Vagina (tissue), 2 donors: ENCODE data around the gene DCTD. TPM values are rescaled to one million over a fixed set of nuclear protein-coding genes. Genes with fewer than 3 reads are reported as not detected.

Source experiments
- DNase-seq, 2 donors: peaks; one replicate each; pipeline ENCODE4 v3.0.0-alpha.2; 2017; ENCODE audit errors: extremely low spot score in 2 of 2
- H3K27ac ChIP-seq: fragments of 200-600 bp; sonication (generic); one replicate; pipeline ENCODE4 v1.5.1; 2019
- H3K27me3 ChIP-seq: fragments of 200-600 bp; sonication (generic); one replicate; pipeline ENCODE4 v1.5.1; 2019
- H3K36me3 ChIP-seq, 2 donors: fragments of 200-600 bp; sonication (generic); one replicate each; pipeline ENCODE4 v1.5.1; 2017 to 2019
- H3K4me1 ChIP-seq: fragments of 200-600 bp; sonication (generic); one replicate; pipeline ENCODE4 v1.5.1; 2019
- H3K4me3 ChIP-seq, 2 donors: fragments of 200-600 bp; sonication (generic); 1 replicate in 1 of 2; 2 replicates in 1 of 2; pipeline ENCODE4 v1.5.1; 2016 to 2019
- H3K9me3 ChIP-seq: fragments of 200-600 bp; sonication (generic); one replicate; pipeline ENCODE4 v1.5.1; 2019
- CTCF ChIP-seq, 3 experiments: fragments of 450-650 bp in 2 of 3; fragments of 200-600 bp in 1 of 3; sonication (generic) in 1 of 3; IDR thresholded peaks; one replicate each; pipeline ENCODE4 v1.5.1; 2017 to 2019; ENCODE audit warnings: antibody characterized with exemption in 3 of 3, mild to moderate bottlenecking in 2 of 3, moderate library complexity in 2 of 3
- POLR2A ChIP-seq, 2 donors: fragments of 450-650 bp; IDR thresholded peaks; one replicate each; pipeline ENCODE4 v1.6.1; 2017; ENCODE audit warnings: antibody characterized with exemption in 2 of 2, mild to moderate bottlenecking in 2 of 2, moderate library complexity in 2 of 2
- POLR2AphosphoS5 ChIP-seq, 2 donors: sonication (generic); formaldehyde crosslinking; IDR thresholded peaks; one replicate each; pipeline ENCODE4 v1.9.0; 2017; ENCODE audit warnings: antibody characterized with exemption in 2 of 2, mild to moderate bottlenecking in 2 of 2, low read depth in 1 of 2; ENCODE audit not compliant: insufficient read depth in 1 of 2
- intact Hi-C: fragments of 100-400 bp; cut with DNase I; formaldehyde crosslinking; loops from one replicate; pipeline ENCODE4 v1.15.1; 2023
- total RNA-seq: library from RNA; depleted of rRNA; stranded (reverse); fragments of >200 nt; gene quantifications from one replicate; pipeline ENCODE4 v1.2.3, GENCODE V29; 2016

Gene DCTD
- total RNA-seq, 1 donor from 2014 or later = 40.0 TPM

DNA sequence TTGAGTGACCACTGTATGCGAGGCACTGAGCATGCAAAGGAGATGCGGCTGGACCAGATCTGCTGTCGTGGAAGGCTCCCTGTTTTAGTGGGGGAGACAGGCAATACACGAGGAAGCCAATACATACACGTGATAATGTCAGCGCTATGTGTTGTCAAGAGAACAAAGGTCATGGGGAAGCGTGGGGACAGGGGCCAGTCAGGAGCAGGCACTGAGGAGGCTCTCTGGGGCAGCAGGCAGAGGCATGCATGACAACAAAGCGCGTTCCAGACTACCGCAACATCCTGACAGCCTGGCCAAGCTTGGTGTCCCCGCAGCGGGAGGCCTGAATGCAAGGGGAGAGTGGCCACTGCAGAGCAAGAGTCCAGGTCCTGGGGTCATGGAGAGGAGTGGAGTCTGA lies 61.9 kb downstream of the DCTD start:
- no peak overlapping the region for H3K27ac ChIP-seq
- H3K36me3 ChIP-seq = no peaks in the 10 kb centered on the region
- H3K4me3 ChIP-seq = no peak overlapping the region
- no peaks in the 10 kb centered on the region for H3K27me3 ChIP-seq
- intact Hi-C loops = no loop called here
- H3K4me1 ChIP-seq = no peaks in the 10 kb centered on the region
- DNase-seq = no peak
- no peaks in the 10 kb centered on the region for H3K9me3 ChIP-seq
- no peak for TF ChIP-seq POLR2A (IDR thresholded peaks at IDR 0.05)
- TF ChIP-seq CTCF (IDR thresholded peaks at IDR 0.05) = no peak
- TF ChIP-seq POLR2AphosphoS5 (IDR thresholded peaks at IDR 0.05; ENCODE audit: insufficient read depth in 1 of 2, low read depth in 1 of 2) = no peak

GRCh38 chr4:182854466-182854865 lies 62.7 kb downstream of the DCTD start:
- intact Hi-C loops = no loop called here
- H3K4me1 ChIP-seq = no peaks in the 10 kb centered on the region

DNA sequence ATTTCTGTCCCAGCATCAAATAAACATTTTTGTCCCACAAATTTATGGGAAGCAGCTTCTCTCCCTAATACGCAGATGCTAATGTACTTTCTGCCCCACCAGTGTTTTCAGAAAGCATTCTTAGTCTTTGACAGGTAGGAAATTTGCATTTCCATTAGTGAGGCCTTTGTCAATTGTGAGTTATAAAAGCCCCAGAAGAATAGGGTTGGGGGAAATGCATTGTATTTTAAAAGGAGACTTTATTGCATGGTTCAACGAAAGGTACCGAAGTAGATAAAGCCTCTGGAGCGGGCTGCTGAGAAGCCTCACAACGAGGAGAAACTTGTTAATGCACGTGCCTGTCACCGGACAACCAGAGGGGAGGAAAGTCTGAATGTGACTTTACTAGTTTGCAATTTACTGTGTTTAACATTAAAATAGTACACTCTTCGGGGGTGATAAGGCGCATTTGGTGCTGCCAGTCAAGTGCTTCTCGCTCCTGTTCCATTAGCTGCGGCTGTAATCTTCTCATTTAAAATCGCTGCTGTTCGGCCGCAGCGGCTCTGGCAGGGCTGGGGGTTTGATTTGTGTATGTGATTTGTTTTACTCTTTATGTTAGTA lies 63.4 kb downstream of the DCTD start:
- H3K9me3 ChIP-seq = no peaks in the 10 kb centered on the region
- H3K4me1 ChIP-seq = no peaks in the 10 kb centered on the region
- intact Hi-C loops = no loop called here
- TF ChIP-seq POLR2AphosphoS5 (IDR thresholded peaks at IDR 0.05; ENCODE audit: insufficient read depth in 1 of 2, low read depth in 1 of 2) (no peak), CTCF (IDR thresholded peaks at IDR 0.05) (no peak), POLR2A (IDR thresholded peaks at IDR 0.05) (no peak)
- H3K27me3 ChIP-seq = no peaks in the 10 kb centered on the region
- no peaks in the 10 kb centered on the region for H3K36me3 ChIP-seq
- H3K4me3 ChIP-seq = no peak overlapping the region
- no peak for DNase-seq
- H3K27ac ChIP-seq = no peak overlapping the region

More at GRCh38 chr4:182854466-182854865, 62.7 kb downstream of the DCTD start:
- H3K27me3 ChIP-seq = no peaks in the 10 kb centered on the region
- no peak for DNase-seq
- no peaks in the 10 kb centered on the region for H3K9me3 ChIP-seq
- no peak overlapping the region for H3K27ac ChIP-seq
- no peaks in the 10 kb centered on the region for H3K36me3 ChIP-seq
- no peak overlapping the region for H3K4me3 ChIP-seq
- no peak for TF ChIP-seq POLR2A (IDR thresholded peaks at IDR 0.05)
- TF ChIP-seq POLR2AphosphoS5 (IDR thresholded peaks at IDR 0.05; ENCODE audit: insufficient read depth in 1 of 2, low read depth in 1 of 2) = no peak
- TF ChIP-seq CTCF (IDR thresholded peaks at IDR 0.05) = no peak

DNA sequence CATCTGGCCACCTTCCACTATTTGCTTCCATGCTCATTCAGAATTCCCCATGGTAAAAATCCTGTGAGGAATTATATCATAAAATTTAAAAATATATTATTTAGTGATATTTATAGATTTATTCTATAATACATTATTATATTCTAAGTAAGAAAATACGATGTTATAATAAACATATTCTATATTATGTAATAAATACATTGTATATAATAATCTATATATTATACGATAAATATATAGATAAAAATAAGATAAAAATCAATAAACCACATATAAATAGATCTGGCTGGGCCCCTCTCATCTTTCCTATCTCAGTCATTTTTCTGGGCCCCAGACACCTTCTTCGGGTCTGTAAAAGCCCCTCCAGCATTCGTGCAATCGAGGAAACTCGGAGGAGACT lies 68.5 kb downstream of the DCTD start:
- Histone ChIP-seq H3K4me3 (no peak overlapping the region), H3K27ac (no peak overlapping the region), H3K9me3 (no peaks in the 10 kb centered on the region), H3K4me1 (no peaks in the 10 kb centered on the region), H3K27me3 (no peaks in the 10 kb centered on the region), H3K36me3 (no peaks in the 10 kb centered on the region)
- no peak for DNase-seq
- TF ChIP-seq POLR2AphosphoS5 (IDR thresholded peaks at IDR 0.05; ENCODE audit: insufficient read depth in 1 of 2, low read depth in 1 of 2) = no peak
- no peak for TF ChIP-seq POLR2A (IDR thresholded peaks at IDR 0.05)
- no peak for TF ChIP-seq CTCF (IDR thresholded peaks at IDR 0.05)
- intact Hi-C loops = no loop called here

GRCh38 chr4:182847576-182848450 lies 69.4 kb downstream of the DCTD start:
- DNase-seq = no peak
- intact Hi-C loops = no loop called here
- no peaks in the 10 kb centered on the region for H3K4me1 ChIP-seq
- H3K27me3 ChIP-seq = no peaks in the 10 kb centered on the region
- H3K4me3 ChIP-seq = no peak overlapping the region
- no peaks in the 10 kb centered on the region for H3K9me3 ChIP-seq
- H3K27ac ChIP-seq = no peak overlapping the region
- no peaks in the 10 kb centered on the region for H3K36me3 ChIP-seq
- TF ChIP-seq POLR2AphosphoS5 (IDR thresholded peaks at IDR 0.05; ENCODE audit: insufficient read depth in 1 of 2, low read depth in 1 of 2) (no peak), CTCF (IDR thresholded peaks at IDR 0.05) (no peak)
